Astrocyte (in vitro differentiated cells and primary cell): ENCODE results near the gene GAS6.

ENCODE experiments used
- CTCF ChIP-seq: IDR thresholded peaks from 2 replicates; pipeline ENCODE4 v1.5.1; 2011; ENCODE audit warnings: low read depth, mild to moderate bottlenecking, inconsistent platforms, low read length, moderate library complexity; ENCODE audit not compliant: insufficient read depth
- EZH2 ChIP-seq: IDR thresholded peaks from 2 replicates; pipeline ENCODE4 v1.6.1; 2012; ENCODE audit warnings: mild to moderate bottlenecking, low read length, inconsistent platforms; ENCODE audit not compliant: insufficient read depth

GRCh38 chr13:113801289-113801961 is 62.5 kb downstream of the GAS6 start:
- TF ChIP-seq CTCF = no peak
- TF ChIP-seq EZH2 = no peak
